ENCODE results near the gene DLGAP1.

The DLGAP1 gene

GRCh38 chr18:3794537-3795348 is 660.4 kb downstream of the DLGAP1 start:
- Histone ChIP-seq H3K4me1 (ENCODE audit: control insufficient read depth, insufficient read depth, low read length) (no peaks in the 10 kb centered on the region), H3K9ac (ENCODE audit: low read length) (no peak overlapping the region), H3K36me3 (ENCODE audit: control insufficient read depth, insufficient read depth, low read length) (no peaks in the 10 kb centered on the region), H3K27me3 (ENCODE audit: control insufficient read depth, insufficient read depth, low read length) (no peaks in the 10 kb centered on the region), H3K4me3 (ENCODE audit: low read length) (no peak overlapping the region), H3K9me3 (ENCODE audit: control insufficient read depth, low read length) (no peaks in the 10 kb centered on the region)

GRCh38 chr18:3793545-3793944 is 661.6 kb downstream of the DLGAP1 start:
- Histone ChIP-seq H3K4me3 (ENCODE audit: low read length) (no peak overlapping the region), H3K9ac (ENCODE audit: low read length) (no peak overlapping the region), H3K36me3 (ENCODE audit: control insufficient read depth, insufficient read depth, low read length) (no peaks in the 10 kb centered on the region)

DNA sequence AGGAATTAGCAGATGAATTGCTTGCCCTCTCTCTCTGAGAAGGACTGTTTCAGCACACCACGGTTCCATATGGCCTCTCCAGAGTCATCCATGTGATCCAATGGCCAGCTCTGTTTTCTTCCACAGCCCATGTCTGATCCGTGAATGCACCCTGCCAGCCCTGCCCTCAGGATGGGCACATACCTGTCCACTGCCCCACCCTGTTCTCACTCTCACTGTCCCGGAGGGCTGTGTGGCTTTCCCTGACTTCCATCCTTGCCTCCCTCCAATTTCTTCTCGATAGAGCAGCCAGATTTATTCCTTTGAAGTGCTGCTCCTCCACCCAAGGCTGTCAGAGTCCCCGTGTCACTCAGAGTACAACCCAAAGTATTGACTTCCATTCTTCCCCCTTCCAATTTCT is 662.0 kb downstream of the DLGAP1 start:
- Histone ChIP-seq H3K36me3 (ENCODE audit: control insufficient read depth, insufficient read depth, low read length) (no peaks in the 10 kb centered on the region), H3K9me3 (ENCODE audit: control insufficient read depth, low read length) (no peaks in the 10 kb centered on the region), H3K4me3 (ENCODE audit: low read length) (no peak overlapping the region), H3K9ac (ENCODE audit: low read length) (no peak overlapping the region), H3K27me3 (ENCODE audit: control insufficient read depth, insufficient read depth, low read length) (no peaks in the 10 kb centered on the region), H3K4me1 (ENCODE audit: control insufficient read depth, insufficient read depth, low read length) (no peaks in the 10 kb centered on the region)

More at GRCh38 chr18:3793545-3793944, 661.6 kb downstream of the DLGAP1 start:
- no peaks in the 10 kb centered on the region for H3K9me3 ChIP-seq (ENCODE audit: control insufficient read depth, low read length)
- H3K27me3 ChIP-seq (ENCODE audit: control insufficient read depth, insufficient read depth, low read length): no peaks in the 10 kb centered on the region
- H3K4me1 ChIP-seq (ENCODE audit: control insufficient read depth, insufficient read depth, low read length): no peaks in the 10 kb centered on the region

DNA sequence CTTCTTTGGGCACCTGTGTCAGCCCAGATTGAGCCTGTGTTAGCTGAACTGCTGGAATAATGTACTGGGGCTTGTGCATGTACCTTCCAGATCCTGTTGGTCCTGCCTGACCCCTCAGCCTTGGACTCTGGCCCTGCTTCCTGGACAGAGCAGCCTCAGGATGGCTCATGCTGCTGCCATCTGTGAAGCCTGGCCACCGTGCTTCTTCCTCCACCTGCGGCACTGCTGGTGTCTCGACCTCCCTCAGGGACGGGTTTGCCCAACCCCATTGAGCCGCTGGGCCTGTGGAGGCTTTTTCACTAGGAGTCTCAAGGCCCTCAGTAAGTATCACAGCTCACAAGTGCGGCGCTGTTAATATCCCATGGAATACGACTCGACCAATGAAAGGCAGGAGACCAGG is 662.4 kb downstream of the DLGAP1 start:
- no peak overlapping the region for H3K9ac ChIP-seq (ENCODE audit: low read length)
- H3K36me3 ChIP-seq (ENCODE audit: control insufficient read depth, insufficient read depth, low read length): no peaks in the 10 kb centered on the region
- H3K4me3 ChIP-seq (ENCODE audit: low read length): no peak overlapping the region
- no peaks in the 10 kb centered on the region for H3K27me3 ChIP-seq (ENCODE audit: control insufficient read depth, insufficient read depth, low read length)
- H3K4me1 ChIP-seq (ENCODE audit: control insufficient read depth, insufficient read depth, low read length): no peaks in the 10 kb centered on the region
- H3K9me3 ChIP-seq (ENCODE audit: control insufficient read depth, low read length): no peaks in the 10 kb centered on the region

DNA sequence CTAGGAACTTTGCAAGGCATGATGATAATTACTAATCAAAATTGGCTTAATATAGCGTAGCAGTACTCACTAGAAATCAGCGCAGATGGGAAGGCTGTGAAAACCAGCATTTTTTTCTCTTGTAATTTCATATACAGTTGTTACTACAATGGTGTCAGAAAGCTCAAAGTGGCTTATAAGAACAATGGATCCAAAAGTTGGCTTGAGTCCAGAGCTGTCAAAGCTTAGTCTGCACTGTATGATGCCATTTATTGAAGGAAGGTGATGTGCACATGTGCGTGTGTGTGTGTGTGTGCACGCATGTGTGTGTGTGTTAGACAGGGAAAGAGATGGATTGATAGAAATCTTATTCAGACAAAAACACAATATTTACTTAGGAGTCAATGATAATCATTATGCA is 663.9 kb downstream of the DLGAP1 start:
- no peak overlapping the region for H3K9ac ChIP-seq (ENCODE audit: low read length)
- no peak overlapping the region for H3K4me3 ChIP-seq (ENCODE audit: low read length)
- no peaks in the 10 kb centered on the region for H3K9me3 ChIP-seq (ENCODE audit: control insufficient read depth, low read length)
- H3K27me3 ChIP-seq (ENCODE audit: control insufficient read depth, insufficient read depth, low read length): no peaks in the 10 kb centered on the region
- no peaks in the 10 kb centered on the region for H3K36me3 ChIP-seq (ENCODE audit: control insufficient read depth, insufficient read depth, low read length)
- H3K4me1 ChIP-seq (ENCODE audit: control insufficient read depth, insufficient read depth, low read length): no peaks in the 10 kb centered on the region

- Histone ChIP-seq H3K9me3 (ENCODE audit: control insufficient read depth, low read length) (no peaks in the 10 kb centered on the region), H3K4me3 (ENCODE audit: low read length) (no peak overlapping the region), H3K4me1 (ENCODE audit: control insufficient read depth, insufficient read depth, low read length) (no peaks in the 10 kb centered on the region), H3K9ac (ENCODE audit: low read length) (no peak overlapping the region), H3K36me3 (ENCODE audit: control insufficient read depth, insufficient read depth, low read length) (no peaks in the 10 kb centered on the region), H3K27me3 (ENCODE audit: control insufficient read depth, insufficient read depth, low read length) (no peaks in the 10 kb centered on the region)
Observed at GRCh38 chr18:3790703-3791102, 664.4 kb downstream of the DLGAP1 start.

- no peak overlapping the region for H3K4me3 ChIP-seq (ENCODE audit: low read length)
- no peaks in the 10 kb centered on the region for H3K27me3 ChIP-seq (ENCODE audit: control insufficient read depth, insufficient read depth, low read length)
- no peaks in the 10 kb centered on the region for H3K36me3 ChIP-seq (ENCODE audit: control insufficient read depth, insufficient read depth, low read length)
- no peaks in the 10 kb centered on the region for H3K4me1 ChIP-seq (ENCODE audit: control insufficient read depth, insufficient read depth, low read length)
- no peak overlapping the region for H3K9ac ChIP-seq (ENCODE audit: low read length)
- H3K9me3 ChIP-seq (ENCODE audit: control insufficient read depth, low read length): no peaks in the 10 kb centered on the region
Observed at GRCh38 chr18:3789525-3789924, 665.6 kb downstream of the DLGAP1 start.

DNA sequence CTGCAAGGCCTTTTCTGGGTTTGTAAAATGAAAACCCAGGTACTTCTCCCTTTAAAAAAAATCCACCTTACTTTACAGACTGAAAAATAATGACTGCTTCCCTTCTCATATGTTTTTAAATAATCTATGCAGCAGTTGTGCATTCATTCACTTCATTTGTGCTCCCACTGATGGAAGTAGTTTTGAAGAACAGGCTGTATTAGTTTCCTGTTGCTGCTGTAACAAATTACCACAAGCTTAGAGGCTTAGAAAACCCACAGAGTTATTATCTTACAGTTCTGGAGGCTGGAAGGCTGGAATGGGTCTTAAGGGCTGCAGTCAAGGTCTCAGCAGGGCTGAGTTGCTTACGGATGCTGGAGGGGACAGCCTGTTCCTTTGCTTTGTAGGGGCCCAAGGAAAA is 670.2 kb downstream of the DLGAP1 start:
- H3K4me3 ChIP-seq (ENCODE audit: low read length): no peak overlapping the region
- no peak overlapping the region for H3K9ac ChIP-seq (ENCODE audit: low read length)
- no peaks in the 10 kb centered on the region for H3K36me3 ChIP-seq (ENCODE audit: control insufficient read depth, insufficient read depth, low read length)
- no peaks in the 10 kb centered on the region for H3K27me3 ChIP-seq (ENCODE audit: control insufficient read depth, insufficient read depth, low read length)
- no peaks in the 10 kb centered on the region for H3K9me3 ChIP-seq (ENCODE audit: control insufficient read depth, low read length)
- H3K4me1 ChIP-seq (ENCODE audit: control insufficient read depth, insufficient read depth, low read length): no peaks in the 10 kb centered on the region

DNA sequence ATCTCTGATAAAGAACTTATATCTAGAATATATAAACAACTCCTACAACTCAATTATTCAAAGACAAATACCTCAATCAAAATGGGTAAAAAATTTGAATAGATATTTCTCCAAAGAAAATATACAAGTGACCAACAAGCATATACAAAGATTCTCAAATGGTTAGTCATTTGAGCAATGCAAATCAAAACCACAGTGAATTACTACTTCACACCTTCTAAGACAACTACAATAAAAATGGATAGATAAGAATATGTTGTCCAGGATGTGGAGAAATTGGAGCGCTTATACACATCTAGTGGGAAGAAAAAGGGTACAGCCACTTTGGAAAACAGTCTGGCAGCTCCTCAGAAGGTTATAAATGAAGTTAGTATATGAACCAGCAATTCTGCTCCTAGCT is 672.2 kb downstream of the DLGAP1 start:
- H3K9ac ChIP-seq (ENCODE audit: low read length): no peak overlapping the region
- no peaks in the 10 kb centered on the region for H3K36me3 ChIP-seq (ENCODE audit: control insufficient read depth, insufficient read depth, low read length)
- H3K4me1 ChIP-seq (ENCODE audit: control insufficient read depth, insufficient read depth, low read length): no peaks in the 10 kb centered on the region
- no peaks in the 10 kb centered on the region for H3K27me3 ChIP-seq (ENCODE audit: control insufficient read depth, insufficient read depth, low read length)
- H3K9me3 ChIP-seq (ENCODE audit: control insufficient read depth, low read length): no peaks in the 10 kb centered on the region
- no peak overlapping the region for H3K4me3 ChIP-seq (ENCODE audit: low read length)

DNA sequence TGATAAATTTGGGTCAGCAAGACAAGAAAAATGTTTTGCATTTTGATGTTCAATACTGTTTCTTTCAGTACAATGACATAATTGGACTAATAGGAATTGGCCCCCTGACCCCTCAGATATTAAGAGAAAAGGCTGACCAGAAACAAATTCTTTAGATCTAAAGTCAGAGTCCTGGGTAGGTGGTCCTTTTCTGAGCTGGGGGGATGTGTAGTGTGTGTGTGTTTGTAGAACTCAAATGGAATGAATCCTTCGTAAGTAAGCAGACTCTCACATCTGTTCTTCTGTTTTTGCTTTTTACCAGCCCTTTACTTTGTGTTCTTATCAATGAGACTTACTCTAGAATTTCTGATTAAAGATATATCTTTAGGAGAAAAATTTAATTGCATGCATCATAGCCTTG is 677.4 kb downstream of the DLGAP1 start:
- H3K27me3 ChIP-seq (ENCODE audit: control insufficient read depth, insufficient read depth, low read length): peaks cover 4% of the 10 kb centered on the region
- H3K36me3 ChIP-seq (ENCODE audit: control insufficient read depth, insufficient read depth, low read length): no peaks in the 10 kb centered on the region
- H3K9ac ChIP-seq (ENCODE audit: low read length): no peak overlapping the region
- peaks cover 9% of the 10 kb centered on the region for H3K4me1 ChIP-seq (ENCODE audit: control insufficient read depth, insufficient read depth, low read length)
- H3K9me3 ChIP-seq (ENCODE audit: control insufficient read depth, low read length): no peaks in the 10 kb centered on the region
- no peak overlapping the region for H3K4me3 ChIP-seq (ENCODE audit: low read length)

DNA sequence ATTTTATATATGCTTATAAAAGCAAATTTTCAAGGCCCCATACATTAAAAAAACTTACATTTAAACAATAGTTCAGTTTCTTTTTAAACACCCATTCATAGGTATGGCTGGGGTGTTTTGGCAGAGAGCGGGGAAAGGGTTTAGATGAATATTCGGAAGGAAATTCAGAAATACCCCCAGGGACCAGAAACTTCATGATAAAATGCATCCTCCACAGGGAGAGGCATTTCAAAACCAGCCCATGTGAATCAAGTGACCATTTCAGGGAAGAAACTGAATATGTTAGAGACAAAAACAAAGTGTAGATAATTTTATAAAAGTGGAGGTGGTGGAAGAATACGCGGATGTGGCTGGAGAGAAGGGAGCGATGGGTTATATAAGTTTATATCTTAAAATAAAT is 678.0 kb downstream of the DLGAP1 start:
- peaks cover 12% of the 10 kb centered on the region for H3K4me1 ChIP-seq (ENCODE audit: control insufficient read depth, insufficient read depth, low read length)
- H3K9ac ChIP-seq (ENCODE audit: low read length): no peak overlapping the region
- H3K36me3 ChIP-seq (ENCODE audit: control insufficient read depth, insufficient read depth, low read length): no peaks in the 10 kb centered on the region
- H3K27me3 ChIP-seq (ENCODE audit: control insufficient read depth, insufficient read depth, low read length): peaks cover 4% of the 10 kb centered on the region
- no peak overlapping the region for H3K4me3 ChIP-seq (ENCODE audit: low read length)
- H3K9me3 ChIP-seq (ENCODE audit: control insufficient read depth, low read length): no peaks in the 10 kb centered on the region

DNA sequence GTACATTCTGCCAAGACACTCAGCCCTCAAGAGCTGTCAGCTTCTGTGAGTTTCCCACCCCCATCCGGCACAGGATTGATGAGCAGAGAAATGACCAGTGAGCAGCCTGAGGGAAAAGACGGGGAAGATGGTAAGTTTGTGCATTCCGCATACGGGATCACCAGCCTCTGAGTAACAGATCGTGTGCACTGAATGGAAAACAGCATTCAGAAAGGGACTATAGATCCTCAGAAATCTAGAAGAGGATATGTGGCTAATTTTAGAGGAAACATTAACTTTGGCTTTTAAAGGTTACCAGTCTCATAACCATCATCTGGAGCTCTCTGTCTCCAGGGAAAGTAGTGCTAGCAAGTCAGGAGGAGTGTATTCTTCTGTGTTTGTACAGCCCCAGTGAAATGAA is 679.1 kb downstream of the DLGAP1 start:
- Histone ChIP-seq H3K4me1 (ENCODE audit: control insufficient read depth, insufficient read depth, low read length) (peaks cover 13% of the 10 kb centered on the region), H3K4me3 (ENCODE audit: low read length) (no peak overlapping the region), H3K9ac (ENCODE audit: low read length) (no peak overlapping the region), H3K36me3 (ENCODE audit: control insufficient read depth, insufficient read depth, low read length) (no peaks in the 10 kb centered on the region), H3K27me3 (ENCODE audit: control insufficient read depth, insufficient read depth, low read length) (peaks cover 6% of the 10 kb centered on the region), H3K9me3 (ENCODE audit: control insufficient read depth, low read length) (no peaks in the 10 kb centered on the region)

DNA sequence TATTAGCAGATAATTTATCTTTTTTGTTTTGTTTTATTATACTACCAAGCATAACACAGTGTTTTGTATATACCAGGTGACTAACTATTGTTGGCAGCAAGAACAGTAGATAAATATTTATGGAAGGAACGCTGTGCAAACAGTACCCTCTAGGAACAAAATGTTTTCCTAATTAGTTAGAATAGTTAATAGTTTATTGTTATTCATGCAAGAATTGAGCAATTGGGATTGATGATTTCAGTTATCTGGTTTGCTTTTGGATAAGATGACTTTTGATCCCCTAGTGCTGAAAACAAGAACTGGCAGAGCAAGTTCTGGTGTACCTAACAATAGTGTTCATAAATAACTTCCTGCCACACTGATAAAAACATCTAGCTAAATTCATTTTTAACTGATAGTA is 681.8 kb downstream of the DLGAP1 start:
- no peaks in the 10 kb centered on the region for H3K9me3 ChIP-seq (ENCODE audit: control insufficient read depth, low read length)
- no peaks in the 10 kb centered on the region for H3K36me3 ChIP-seq (ENCODE audit: control insufficient read depth, insufficient read depth, low read length)
- no peak overlapping the region for H3K9ac ChIP-seq (ENCODE audit: low read length)
- H3K4me3 ChIP-seq (ENCODE audit: low read length): no peak overlapping the region
- H3K4me1 ChIP-seq (ENCODE audit: control insufficient read depth, insufficient read depth, low read length): peaks cover 18% of the 10 kb centered on the region
- peaks cover 9% of the 10 kb centered on the region for H3K27me3 ChIP-seq (ENCODE audit: control insufficient read depth, insufficient read depth, low read length)
